NOMO-1 (cell line): Measurements from ENCODE around the gene VWA3B.
"Not testable (repeated sequence)": the region's sequence is repeated elsewhere in the genome, so short reads cannot be mapped to it uniquely, and the experiment has no call there.

Experiments
- DNase-seq, 2 experiments: peaks; one replicate each; lab custom pipeline; 2025; ENCODE audit not compliant: unreplicated experiment in 2 of 2; lab: John Stamatoyannopoulos, UW

The VWA3B gene, protein sequence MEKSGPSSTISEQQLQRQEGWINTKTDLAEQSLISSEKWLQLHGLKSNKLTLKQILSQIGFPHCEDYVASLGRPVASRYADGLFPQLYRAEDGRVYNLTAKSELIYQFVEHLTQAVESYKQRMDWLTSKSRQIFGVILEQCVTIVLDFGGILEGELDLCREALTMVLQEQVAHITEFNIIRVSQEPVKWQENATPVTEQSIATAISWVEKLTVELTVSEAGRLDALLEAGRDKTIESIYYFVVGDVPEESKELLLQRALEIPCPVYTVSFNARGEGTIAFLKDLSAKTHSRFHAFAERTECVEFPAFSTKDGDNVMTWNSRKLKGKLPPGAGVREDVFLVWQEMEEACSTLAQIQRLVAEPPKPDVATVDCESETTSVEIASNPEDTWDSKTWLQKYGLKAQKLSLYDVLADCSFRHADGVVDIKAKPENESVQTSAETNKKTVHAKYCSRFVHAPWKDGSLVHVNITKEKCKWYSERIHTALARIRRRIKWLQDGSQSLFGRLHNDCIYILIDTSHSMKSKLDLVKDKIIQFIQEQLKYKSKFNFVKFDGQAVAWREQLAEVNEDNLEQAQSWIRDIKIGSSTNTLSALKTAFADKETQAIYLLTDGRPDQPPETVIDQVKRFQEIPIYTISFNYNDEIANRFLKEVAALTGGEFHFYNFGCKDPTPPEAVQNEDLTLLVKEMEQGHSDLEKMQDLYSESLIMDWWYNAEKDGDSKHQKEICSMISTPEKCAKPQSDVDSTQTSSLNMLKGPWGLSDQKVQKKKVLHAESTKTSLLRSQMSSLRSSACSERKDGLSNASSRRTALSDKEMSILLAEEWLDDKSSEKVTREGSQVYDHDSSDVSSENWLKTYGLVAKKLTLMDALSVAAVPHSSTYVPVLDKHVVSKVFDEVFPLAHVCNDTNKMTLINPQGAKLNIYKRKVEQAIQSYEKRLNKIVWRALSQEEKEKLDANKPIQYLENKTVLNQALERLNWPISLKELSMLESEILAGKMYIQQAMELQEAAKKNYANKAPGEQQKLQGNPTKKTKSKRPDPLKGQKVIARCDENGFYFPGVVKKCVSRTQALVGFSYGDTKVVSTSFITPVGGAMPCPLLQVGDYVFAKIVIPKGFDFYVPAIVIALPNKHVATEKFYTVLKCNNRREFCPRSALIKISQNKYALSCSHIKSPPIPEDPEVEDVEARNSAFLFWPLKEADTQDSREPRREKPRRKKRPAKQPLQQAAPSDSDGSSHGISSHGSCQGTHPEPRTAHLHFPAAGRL (N-terminal part only)

GRCh38 chr2:98086491-98087446, at the start of gene VWA3B:
Gene VWA3B, plus strand, starts transcription at chr2:98087167. Its CDS starts 5,926 bp downstream, at chr2:98093093.
- peak; percentile 56 to 61 for DNase-seq

DNA sequence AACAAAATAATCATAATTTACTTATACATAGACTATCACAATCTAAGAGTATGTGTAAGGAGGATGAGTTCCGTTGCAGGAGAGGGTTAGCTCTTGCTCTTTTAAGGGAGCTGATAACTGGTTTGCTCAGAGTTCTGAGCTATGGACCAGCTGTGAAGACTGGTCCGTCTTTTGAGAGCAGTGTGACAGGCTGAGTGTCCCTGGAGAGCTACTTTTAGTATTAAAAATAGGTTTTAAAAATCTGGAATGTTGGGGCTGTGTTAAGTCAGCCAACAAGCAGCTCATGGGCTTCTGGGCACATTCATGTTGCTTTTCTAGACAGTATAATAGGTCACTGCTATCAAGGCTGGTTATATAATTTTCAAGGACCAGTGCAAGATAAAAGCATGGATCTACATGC, 49.8 kb upstream of the VWA3B start:
- DNase-seq: no peak

DNA sequence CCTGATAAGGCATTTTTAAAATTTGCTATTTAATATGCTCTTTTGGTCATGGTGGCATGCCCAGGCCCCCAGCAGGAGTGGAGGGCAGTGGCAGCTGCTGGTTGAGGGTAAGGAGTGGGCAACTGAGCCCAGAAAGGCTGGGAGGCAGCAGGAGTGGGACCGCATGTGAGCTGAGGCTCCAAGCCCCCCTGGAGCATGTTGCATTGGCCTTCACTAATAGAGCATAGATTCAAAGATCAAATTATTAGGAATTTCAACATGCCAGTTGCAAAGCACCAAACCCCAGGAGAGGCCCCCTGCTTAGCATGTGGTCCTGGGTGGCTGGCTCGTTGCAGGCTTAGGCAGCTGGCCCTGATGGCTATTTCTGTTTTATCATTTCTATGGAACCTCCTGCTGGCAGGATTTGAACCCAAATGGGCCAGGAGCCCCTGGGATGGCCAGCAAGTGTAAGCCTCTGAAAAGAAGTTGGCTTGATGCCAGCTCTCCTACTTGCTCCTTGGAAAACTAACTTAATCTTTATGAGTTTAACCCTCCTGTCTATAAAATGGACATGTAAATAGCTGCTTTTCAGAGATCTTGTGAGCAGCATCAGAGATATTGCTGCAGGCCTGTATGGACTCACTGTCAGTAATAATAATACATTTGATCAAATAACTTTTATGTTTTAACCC, 49.2 kb upstream of the VWA3B start:
- DNase-seq: no peak

DNA sequence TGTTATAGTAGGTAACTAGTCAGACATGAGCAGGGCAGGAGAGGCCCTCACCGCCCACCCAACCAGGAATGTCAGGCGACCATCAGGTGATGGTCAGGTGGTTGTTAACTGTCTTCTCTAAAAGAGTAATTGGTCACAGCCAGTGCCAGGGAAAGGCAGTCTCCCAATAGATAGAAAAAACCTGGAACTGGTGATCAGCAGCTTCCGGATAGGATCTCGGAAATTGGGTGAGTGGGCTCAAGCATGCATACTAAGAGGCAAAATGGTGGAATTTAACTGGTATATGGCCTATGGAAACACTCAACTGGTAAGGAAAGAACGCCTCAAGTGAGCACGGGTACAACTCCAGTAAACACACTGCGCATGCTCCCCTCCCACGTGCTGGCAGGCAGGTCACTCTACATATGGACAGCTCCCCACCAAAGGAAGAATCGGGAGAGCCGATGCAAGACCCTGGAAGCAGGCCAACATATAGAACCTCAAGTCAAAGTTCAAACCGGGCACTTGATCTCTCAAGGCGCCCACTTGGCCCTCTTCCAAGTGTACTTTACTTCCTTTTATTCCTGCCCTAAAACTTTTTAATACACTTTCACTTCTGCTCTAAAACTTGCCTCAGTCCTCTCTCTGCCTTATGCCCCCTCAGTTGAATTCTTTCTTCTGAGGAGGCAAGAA, 47.7 kb upstream of the VWA3B start:
- peak; percentile 94 to 95 for DNase-seq

DNA sequence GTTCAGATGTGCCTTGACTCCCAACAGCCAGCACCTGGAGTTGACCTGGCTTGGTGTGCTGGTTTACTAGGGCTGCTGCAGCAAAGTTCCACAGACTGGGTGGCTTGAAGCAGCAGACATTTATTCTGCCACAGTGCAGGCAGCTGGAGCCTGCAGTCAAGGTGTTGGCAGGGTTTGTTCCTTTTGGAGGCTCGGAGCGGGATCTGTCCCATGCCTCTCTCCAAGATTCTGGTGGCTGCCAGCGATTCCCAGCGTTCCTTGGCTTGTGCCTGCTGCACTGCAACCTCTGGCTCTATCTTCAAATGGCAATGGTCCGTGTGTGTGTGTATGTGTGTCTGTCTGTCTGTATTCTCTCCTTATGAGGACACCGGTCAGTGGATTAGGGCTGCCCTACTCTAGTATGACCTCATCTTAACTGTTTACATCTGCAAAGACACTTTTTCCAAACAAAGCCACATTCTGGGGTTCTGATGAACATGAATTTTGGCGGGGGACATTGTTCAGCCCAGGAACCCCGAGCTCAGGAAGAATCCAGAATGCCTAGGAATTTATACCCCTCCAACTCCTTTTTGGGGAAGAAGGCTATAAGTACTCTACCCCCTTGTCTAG, 46.5 kb upstream of the VWA3B start:
- no peak for DNase-seq

GRCh38 chr2:98043101-98043500, 43.9 kb upstream of the VWA3B start:
- no peak for DNase-seq

- not testable (repeated sequence) for DNase-seq
Observed at GRCh38 chr2:98044730-98045129, 42.2 kb upstream of the VWA3B start.

DNA sequence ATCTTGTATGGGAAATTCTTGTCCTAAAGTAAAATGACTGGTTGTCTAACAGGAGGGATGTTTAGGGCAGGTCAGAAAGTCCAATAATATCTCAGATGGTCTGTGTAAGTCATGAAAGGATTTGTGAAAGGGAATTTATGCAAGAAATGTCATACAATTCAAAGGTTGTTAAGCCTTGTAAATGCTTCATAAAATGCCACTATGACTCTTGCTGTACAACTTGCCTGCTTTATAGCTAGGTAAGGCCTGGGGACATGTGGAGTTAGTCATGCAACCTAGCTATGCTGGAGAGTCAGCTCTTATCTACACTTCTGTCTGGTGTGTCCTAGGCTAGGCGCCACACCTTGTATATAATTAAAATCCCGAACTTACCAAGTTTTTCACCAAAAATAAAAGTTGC, 36.9 kb upstream of the VWA3B start:
- DNase-seq: no peak

DNA sequence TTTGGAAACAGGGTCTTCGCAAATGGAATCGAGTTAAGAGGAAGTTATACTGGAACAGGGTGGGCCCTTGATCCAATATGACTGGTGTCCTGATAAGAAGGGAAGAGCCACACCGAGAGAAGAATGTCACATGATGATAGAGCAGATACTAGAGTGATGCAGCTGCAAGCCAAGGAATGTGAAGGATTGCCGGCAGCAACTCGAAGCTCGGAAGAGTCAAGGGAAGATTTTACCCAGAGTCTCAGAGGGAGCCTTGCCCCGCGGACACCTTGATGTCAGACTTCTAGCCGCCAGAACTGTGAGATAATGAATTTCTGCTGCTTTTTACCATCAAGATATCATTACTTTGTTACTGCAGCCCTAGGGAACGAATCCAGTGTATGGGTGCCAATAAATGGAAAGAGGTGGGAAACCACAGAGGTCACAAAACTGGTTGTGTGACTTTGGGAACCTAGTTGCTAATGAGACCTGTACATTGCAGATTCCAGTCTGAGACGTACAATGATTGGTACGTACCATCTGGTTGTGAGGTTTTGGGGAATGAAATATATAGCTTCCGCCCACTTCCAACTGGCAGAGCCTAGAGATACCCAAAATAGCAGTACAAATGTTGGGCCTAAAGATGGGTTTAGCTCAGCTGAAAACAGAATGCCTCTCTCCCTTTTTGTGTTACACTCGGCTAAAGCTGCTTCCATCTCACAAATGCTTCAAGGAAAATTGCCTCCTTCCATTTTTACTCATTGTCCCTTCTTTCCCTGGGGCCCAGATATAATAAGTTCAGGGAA, 28.6 kb upstream of the VWA3B start:
- no peak for DNase-seq

GRCh38 chr2:98060277-98060676, 26.7 kb upstream of the VWA3B start:
- no peak for DNase-seq

DNA sequence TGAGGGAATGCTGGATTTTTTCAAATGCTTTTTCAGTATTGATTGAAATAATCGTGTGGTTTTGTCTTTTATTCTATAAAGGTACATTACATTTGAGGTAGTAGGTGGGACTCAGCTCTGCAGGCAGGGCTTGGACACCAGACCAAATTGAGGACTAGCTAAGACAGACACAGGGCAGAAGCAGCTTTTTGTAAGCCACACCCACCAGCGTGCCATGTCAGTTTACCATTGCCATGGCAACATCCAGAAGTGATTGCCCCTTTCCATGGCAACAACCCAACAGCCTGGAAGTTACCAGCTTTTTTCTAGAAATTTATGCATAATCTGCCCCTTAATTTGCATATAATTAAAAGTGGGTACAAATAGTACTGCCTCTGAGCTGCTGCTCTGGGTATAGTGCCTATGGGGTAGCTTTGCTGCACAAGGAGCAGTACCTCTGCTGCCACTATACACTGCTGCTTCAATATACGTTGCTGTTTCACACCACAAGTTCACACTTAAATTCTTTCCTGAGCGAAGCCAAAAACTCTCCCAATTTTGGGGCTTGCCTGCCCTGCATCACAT, 23.6 kb upstream of the VWA3B start:
- DNase-seq: no peak

DNA sequence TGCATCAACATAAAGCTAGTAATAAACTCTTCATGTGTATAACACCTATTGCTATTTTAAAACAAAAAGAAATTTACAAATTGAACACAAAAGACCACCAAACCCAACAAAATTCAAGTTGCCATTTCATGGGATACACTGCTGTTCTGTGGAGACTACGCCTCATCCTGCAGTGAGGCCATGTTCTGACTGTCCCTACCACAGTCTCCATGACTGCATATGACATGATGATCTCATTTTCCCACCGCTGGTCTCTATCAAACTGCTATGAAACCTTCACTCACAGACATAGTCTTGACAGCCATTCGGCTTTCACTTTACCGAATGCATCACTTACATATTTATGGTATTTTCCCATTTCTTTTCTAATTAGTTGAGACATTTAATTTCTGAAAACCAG, 21.2 kb upstream of the VWA3B start:
- no peak for DNase-seq

DNA sequence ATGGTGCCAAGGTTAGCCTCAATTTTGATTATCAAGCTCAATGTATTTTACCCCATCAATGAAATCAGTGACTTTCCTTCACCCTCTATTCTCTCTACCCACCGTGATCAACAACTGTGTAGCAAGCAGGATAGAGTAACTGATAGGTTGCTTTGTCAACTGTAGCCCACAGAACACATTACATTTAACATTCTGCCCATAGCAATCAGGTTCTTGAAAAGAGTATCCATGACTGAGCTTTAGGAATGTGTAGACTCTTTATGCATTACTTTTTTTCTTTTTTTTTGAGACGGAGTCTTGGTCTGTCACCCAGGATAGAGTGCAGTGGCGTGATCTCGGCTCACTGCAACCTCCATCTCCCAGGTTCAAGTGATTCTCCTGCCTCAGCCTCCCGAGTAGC, 19.8 kb upstream of the VWA3B start:
- DNase-seq: no peak

DNA sequence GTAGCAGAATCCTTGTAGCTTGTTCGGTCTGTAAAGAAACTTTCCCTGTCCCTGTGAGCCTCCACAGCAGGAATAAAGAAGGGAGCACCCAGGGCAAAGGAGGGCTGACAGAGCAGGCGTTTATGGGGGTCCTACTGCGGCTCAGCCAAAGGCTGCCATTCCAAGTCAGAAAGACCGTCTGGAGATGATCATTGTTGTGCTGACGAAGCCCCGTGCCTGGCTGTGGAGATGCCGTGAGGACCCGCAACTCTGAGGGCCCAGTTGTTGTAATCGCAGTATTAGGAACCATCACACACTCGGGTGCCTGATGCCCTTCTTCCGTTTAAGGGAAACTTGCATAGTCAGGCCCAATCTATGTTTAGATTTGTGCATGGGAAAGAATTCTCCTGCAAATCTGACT, 16.9 kb upstream of the VWA3B start:
- DNase-seq: no peak

DNA sequence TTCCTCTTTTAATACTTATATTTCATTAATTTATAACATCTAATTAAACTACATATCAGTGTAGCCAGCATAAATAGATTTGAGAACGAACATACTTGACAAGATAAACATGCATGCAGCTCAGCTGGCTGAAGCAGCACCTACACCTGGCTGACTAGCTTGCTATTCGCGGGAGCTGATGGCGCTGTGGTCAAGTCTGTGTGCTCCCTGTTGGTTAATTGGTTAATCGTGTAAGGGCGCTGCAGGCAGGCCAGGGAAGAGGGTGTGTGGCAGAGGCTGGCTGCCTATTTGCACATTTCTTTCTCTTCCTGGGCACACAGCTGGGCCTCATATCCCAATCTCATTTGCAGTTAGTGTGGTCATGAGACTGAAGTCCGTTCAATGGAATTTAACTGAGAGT, 14.5 kb upstream of the VWA3B start:
- DNase-seq: no peak

- DNase-seq: peak in 1 of 2 experiments; percentile 23
Observed at GRCh38 chr2:98078701-98079100, 8.3 kb upstream of the VWA3B start.

DNA sequence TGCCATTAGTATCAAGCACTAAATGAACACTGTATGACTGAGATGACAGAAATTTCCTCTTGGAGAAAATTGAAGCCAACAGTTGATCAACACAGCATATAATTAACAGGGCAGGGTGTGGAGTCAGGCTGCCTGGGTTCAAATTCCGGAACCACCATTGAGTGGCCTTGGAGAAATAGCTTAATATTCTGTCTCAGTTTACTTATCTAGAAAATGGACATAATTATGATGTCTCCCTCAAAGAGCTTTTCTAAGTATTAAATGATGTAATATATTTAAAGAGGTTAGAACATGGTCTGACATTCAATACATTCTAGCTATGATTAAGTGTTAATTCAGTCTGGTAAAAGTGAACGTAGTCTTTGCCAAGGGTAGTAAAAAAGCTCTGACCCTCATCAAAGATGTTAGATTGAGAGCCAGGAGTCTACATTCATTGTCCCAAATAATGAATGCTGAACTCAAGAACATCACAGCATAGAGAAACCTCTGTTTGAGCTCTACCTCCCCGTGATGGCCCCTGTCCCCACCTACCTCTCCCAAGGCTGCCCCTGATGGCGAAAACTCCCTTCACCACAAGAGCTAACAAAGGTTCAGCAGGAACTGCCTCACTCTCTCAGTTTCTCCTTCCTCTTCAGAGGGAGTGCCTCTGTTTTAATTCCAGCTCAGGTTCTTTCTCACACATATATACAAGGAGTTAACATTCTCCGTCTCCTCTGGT, 2.7 kb upstream of the VWA3B start:
- peak; percentile 16 to 20 for DNase-seq
